ENCODE data around the gene ARHGDIG.

- TF ChIP-seq CTCF (IDR thresholded peaks at IDR 0.05; ENCODE audit: insufficient read depth, low read length) (no peak), POLR2AphosphoS5 (IDR thresholded peaks at IDR 0.05; ENCODE audit: low read depth) (no peak)
Measured at GRCh38 chr16:265002-265529, 15.3 kb upstream of the ARHGDIG start.

Measured in HL-60 (cell line).